ENCODE data around the gene KIAA1143. TPM values are rescaled to one million over a fixed set of nuclear protein-coding genes. Genes with fewer than 3 reads are reported as not detected.

Gene KIAA1143
- total and polyA plus RNA-seq, 2 of the 13 experiments (the other 11 are each of a cell fraction or from before 2014, with no cell fraction given) = 9.9 to 27.2 TPM

DNA sequence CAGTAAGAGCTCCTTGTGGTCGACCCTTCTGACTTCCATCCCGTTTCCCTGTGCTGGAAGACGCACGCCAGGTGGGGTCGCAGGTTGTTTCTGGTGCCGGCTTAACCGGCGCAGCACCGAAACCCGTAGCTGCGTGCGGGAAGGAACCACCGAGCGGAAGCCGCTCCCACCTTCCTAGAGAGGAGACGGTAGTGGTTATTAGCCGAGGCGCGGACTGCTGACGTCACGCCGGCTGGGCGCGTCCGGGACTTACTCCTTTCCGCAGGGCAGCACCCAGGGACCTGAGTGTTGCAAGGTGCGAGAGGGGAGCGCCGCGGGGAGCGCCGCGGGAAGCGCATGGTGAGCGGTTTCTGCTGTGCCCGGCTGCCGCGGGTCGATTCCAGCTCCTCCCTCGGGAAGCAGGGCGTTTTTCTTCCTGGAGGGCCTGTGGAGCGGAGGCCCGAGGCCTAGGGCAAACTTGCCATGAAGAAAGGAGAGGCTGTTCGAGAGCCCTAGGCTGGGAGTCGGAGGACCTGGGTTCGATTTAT, 32.0 kb downstream of the KIAA1143 start, which contains the start of gene ZNF501 (continued):
- TF ChIP-seq, protein P1, sequence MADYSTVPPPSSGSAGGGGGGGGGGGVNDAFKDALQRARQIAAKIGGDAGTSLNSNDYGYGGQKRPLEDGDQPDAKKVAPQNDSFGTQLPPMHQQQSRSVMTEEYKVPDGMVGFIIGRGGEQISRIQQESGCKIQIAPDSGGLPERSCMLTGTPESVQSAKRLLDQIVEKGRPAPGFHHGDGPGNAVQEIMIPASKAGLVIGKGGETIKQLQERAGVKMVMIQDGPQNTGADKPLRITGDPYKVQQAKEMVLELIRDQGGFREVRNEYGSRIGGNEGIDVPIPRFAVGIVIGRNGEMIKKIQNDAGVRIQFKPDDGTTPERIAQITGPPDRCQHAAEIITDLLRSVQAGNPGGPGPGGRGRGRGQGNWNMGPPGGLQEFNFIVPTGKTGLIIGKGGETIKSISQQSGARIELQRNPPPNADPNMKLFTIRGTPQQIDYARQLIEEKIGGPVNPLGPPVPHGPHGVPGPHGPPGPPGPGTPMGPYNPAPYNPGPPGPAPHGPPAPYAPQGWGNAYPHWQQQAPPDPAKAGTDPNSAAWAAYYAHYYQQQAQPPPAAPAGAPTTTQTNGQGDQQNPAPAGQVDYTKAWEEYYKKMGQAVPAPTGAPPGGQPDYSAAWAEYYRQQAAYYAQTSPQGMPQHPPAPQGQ (CRISPR knock-in tag; IDR thresholded peaks at IDR 0.05; ENCODE audit: borderline replicate concordance) = no peak
- TF ChIP-seq ZIK1 (CRISPR knock-in tag; IDR thresholded peaks at IDR 0.05; ENCODE audit: borderline replicate concordance, low read depth) = no peak; the same call in 1 of the 2 replicates
- TF ChIP-seq MLLT10 (CRISPR knock-in tag; IDR thresholded peaks at IDR 0.05) = no peak
- no peak for TF ChIP-seq HMG20A (CRISPR knock-in tag; IDR thresholded peaks at IDR 0.05; ENCODE audit: borderline replicate concordance)
- TF ChIP-seq PITX1 (CRISPR knock-in tag; IDR thresholded peaks at IDR 0.05) = peak; percentile 90
- peak; percentile 82 for TF ChIP-seq BRD4 (CRISPR knock-in tag; IDR thresholded peaks at IDR 0.05)
- 0 out of 2 replicates have a peak, but pooled peaks have one; percentile 64 for TF ChIP-seq ZC3H13 (CRISPR knock-in tag; IDR thresholded peaks at IDR 0.05)
- TF ChIP-seq, protein P2, sequence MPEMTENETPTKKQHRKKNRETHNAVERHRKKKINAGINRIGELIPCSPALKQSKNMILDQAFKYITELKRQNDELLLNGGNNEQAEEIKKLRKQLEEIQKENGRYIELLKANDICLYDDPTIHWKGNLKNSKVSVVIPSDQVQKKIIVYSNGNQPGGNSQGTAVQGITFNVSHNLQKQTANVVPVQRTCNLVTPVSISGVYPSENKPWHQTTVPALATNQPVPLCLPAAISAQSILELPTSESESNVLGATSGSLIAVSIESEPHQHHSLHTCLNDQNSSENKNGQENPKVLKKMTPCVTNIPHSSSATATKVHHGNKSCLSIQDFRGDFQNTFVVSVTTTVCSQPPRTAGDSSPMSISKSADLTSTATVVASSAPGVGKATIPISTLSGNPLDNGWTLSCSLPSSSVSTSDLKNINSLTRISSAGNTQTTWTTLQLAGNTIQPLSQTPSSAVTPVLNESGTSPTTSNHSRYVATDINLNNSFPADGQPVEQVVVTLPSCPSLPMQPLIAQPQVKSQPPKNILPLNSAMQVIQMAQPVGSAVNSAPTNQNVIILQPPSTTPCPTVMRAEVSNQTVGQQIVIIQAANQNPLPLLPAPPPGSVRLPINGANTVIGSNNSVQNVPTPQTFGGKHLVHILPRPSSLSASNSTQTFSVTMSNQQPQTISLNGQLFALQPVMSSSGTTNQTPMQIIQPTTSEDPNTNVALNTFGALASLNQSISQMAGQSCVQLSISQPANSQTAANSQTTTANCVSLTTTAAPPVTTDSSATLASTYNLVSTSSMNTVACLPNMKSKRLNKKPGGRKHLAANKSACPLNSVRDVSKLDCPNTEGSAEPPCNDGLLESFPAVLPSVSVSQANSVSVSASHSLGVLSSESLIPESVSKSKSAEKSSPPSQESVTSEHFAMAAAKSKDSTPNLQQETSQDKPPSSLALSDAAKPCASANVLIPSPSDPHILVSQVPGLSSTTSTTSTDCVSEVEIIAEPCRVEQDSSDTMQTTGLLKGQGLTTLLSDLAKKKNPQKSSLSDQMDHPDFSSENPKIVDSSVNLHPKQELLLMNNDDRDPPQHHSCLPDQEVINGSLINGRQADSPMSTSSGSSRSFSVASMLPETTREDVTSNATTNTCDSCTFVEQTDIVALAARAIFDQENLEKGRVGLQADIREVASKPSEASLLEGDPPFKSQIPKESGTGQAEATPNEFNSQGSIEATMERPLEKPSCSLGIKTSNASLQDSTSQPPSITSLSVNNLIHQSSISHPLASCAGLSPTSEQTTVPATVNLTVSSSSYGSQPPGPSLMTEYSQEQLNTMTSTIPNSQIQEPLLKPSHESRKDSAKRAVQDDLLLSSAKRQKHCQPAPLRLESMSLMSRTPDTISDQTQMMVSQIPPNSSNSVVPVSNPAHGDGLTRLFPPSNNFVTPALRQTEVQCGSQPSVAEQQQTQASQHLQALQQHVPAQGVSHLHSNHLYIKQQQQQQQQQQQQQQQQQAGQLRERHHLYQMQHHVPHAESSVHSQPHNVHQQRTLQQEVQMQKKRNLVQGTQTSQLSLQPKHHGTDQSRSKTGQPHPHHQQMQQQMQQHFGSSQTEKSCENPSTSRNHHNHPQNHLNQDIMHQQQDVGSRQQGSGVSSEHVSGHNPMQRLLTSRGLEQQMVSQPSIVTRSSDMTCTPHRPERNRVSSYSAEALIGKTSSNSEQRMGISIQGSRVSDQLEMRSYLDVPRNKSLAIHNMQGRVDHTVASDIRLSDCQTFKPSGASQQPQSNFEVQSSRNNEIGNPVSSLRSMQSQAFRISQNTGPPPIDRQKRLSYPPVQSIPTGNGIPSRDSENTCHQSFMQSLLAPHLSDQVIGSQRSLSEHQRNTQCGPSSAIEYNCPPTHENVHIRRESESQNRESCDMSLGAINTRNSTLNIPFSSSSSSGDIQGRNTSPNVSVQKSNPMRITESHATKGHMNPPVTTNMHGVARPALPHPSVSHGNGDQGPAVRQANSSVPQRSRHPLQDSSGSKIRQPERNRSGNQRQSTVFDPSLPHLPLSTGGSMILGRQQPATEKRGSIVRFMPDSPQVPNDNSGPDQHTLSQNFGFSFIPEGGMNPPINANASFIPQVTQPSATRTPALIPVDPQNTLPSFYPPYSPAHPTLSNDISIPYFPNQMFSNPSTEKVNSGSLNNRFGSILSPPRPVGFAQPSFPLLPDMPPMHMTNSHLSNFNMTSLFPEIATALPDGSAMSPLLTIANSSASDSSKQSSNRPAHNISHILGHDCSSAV (CRISPR knock-in tag; IDR thresholded peaks at IDR 0.05; ENCODE audit: borderline replicate concordance) = no peak
- TF ChIP-seq IKZF1 (IDR thresholded peaks at IDR 0.05) = no peak
- TF ChIP-seq ZNF563 (CRISPR knock-in tag; IDR thresholded peaks at IDR 0.05) = no peak; the same call in 1 of the 2 replicates
- peak; percentile 55; the same call in 1 of the 2 replicates for TF ChIP-seq ZSCAN30 (CRISPR knock-in tag; IDR thresholded peaks at IDR 0.05)
- 0 out of 2 replicates have a peak, but pooled peaks have one; percentile 23 for TF ChIP-seq SIX4 (CRISPR knock-in tag; IDR thresholded peaks at IDR 0.05)
- peak; percentile 45; the same call in 1 of the 2 replicates for TF ChIP-seq RFXANK (CRISPR knock-in tag; IDR thresholded peaks at IDR 0.05)
- 0 out of 2 replicates have a peak, but pooled peaks have one; percentile 49 for TF ChIP-seq SIN3A (IDR thresholded peaks at IDR 0.05; ENCODE audit: borderline replicate concordance, low read depth, low read length)
- TF ChIP-seq ERF (CRISPR knock-in tag; IDR thresholded peaks at IDR 0.05) = peak; percentile 70
- no peak for TF ChIP-seq ZKSCAN1 (IDR thresholded peaks at IDR 0.05; ENCODE audit: low read length)
- TF ChIP-seq MYC (CRISPR knock-in tag; IDR thresholded peaks at IDR 0.05; ENCODE audit: borderline replicate concordance) = peak; percentile 90
- peak; percentile 66 for TF ChIP-seq GABPA (IDR thresholded peaks at IDR 0.05; ENCODE audit: low read depth, low read length)
- peak; percentile 92 for TF ChIP-seq GABPA (CRISPR knock-in tag; IDR thresholded peaks at IDR 0.05; ENCODE audit: low read depth)
- TF ChIP-seq, protein P3, sequence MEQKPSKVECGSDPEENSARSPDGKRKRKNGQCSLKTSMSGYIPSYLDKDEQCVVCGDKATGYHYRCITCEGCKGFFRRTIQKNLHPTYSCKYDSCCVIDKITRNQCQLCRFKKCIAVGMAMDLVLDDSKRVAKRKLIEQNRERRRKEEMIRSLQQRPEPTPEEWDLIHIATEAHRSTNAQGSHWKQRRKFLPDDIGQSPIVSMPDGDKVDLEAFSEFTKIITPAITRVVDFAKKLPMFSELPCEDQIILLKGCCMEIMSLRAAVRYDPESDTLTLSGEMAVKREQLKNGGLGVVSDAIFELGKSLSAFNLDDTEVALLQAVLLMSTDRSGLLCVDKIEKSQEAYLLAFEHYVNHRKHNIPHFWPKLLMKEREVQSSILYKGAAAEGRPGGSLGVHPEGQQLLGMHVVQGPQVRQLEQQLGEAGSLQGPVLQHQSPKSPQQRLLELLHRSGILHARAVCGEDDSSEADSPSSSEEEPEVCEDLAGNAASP (CRISPR knock-in tag; IDR thresholded peaks at IDR 0.05; ENCODE audit: borderline replicate concordance) = peak; percentile 54; the same call in 1 of the 2 replicates
- TF ChIP-seq ZNF567 (CRISPR knock-in tag; IDR thresholded peaks at IDR 0.05; ENCODE audit: borderline replicate concordance) = no peak

Measured in HepG2 (cell line).